Measurements from ENCODE around the gene ZBED4. TPM values are rescaled to one million over a fixed set of nuclear protein-coding genes. Genes with fewer than 3 reads are reported as not detected.

The ZBED4 gene
- total RNA-seq, 2 donors from 2014 or later: 10.4 to 11.2 TPM

GRCh38 chr22:49866646-49867045 is 13.0 kb downstream of the ZBED4 start:
- WGBS: 91% methylated on average over 8 of the region's 8 CpGs

GRCh38 chr22:49867303-49868265 is 13.9 kb downstream of the ZBED4 start:
- TF ChIP-seq POLR2AphosphoS5 (IDR thresholded peaks at IDR 0.05) (no peak), POLR2A (IDR thresholded peaks at IDR 0.05) (no peak), CTCF (IDR thresholded peaks at IDR 0.05) (no peak)
- 90% methylated on average over 18 of the region's 18 CpGs for WGBS
- intact Hi-C loops (cut with DNase I): no loop called here

More at GRCh38 chr22:49866646-49867045, 13.0 kb downstream of the ZBED4 start:
- Histone ChIP-seq H3K4me3 (no peak overlapping the region), H3K27me3 (replicated peaks; ENCODE audit: insufficient read depth) (no peaks in the 10 kb centered on the region), H3K27ac (no peak overlapping the region), H3K4me1 (replicated peaks) (no peaks in the 10 kb centered on the region), H3K36me3 (no peaks in the 10 kb centered on the region), H3K9me3 (no peaks in the 10 kb centered on the region)
- no peak for DNase-seq (ENCODE audit: low spot score)
- no peak for TF ChIP-seq POLR2AphosphoS5 (IDR thresholded peaks at IDR 0.05)
- intact Hi-C loops (cut with DNase I): no loop called here

GRCh38 chr22:49869086-49869830 is 15.6 kb downstream of the ZBED4 start:
- H3K27ac ChIP-seq: no peak overlapping the region
- 92% methylated on average over 17 of the region's 17 CpGs for WGBS
- intact Hi-C loops (cut with DNase I): no loop called here
- H3K4me3 ChIP-seq: no peak overlapping the region
- H3K36me3 ChIP-seq: no peaks in the 10 kb centered on the region
- H3K27me3 ChIP-seq (replicated peaks; ENCODE audit: insufficient read depth): no peaks in the 10 kb centered on the region
- no peak for TF ChIP-seq CTCF (IDR thresholded peaks at IDR 0.05)
- TF ChIP-seq POLR2A (IDR thresholded peaks at IDR 0.05): no peak
- TF ChIP-seq POLR2AphosphoS5 (IDR thresholded peaks at IDR 0.05): no peak
- H3K9me3 ChIP-seq: no peaks in the 10 kb centered on the region
- no peaks in the 10 kb centered on the region for H3K4me1 ChIP-seq (replicated peaks)
- DNase-seq (ENCODE audit: low spot score): no peak

More at GRCh38 chr22:49867303-49868265, 13.9 kb downstream of the ZBED4 start:
- no peaks in the 10 kb centered on the region for H3K4me1 ChIP-seq (replicated peaks)
- no peaks in the 10 kb centered on the region for H3K36me3 ChIP-seq
- DNase-seq (ENCODE audit: low spot score): no peak
- no peaks in the 10 kb centered on the region for H3K27me3 ChIP-seq (replicated peaks; ENCODE audit: insufficient read depth)
- H3K9me3 ChIP-seq: no peaks in the 10 kb centered on the region
- no peak overlapping the region for H3K4me3 ChIP-seq
- H3K27ac ChIP-seq: no peak overlapping the region

GRCh38 chr22:49869845-49870712 is 16.4 kb downstream of the ZBED4 start:
- Histone ChIP-seq H3K36me3 (no peaks in the 10 kb centered on the region), H3K4me1 (replicated peaks) (no peaks in the 10 kb centered on the region), H3K4me3 (no peak overlapping the region), H3K27ac (no peak overlapping the region), H3K27me3 (replicated peaks; ENCODE audit: insufficient read depth) (no peaks in the 10 kb centered on the region), H3K9me3 (no peaks in the 10 kb centered on the region)
- DNase-seq (ENCODE audit: low spot score): no peak
- TF ChIP-seq POLR2AphosphoS5 (IDR thresholded peaks at IDR 0.05): no peak
- TF ChIP-seq POLR2A (IDR thresholded peaks at IDR 0.05): no peak
- TF ChIP-seq CTCF (IDR thresholded peaks at IDR 0.05): no peak
- WGBS: 90% methylated on average over 14 of the region's 14 CpGs
- intact Hi-C loops (cut with DNase I): no loop called here
